Smooth muscle cell (in vitro differentiated cells): Measurements from ENCODE around the gene CDH13. TPM values are rescaled to one million over a fixed set of nuclear protein-coding genes. Genes with fewer than 3 reads are reported as not detected.

Source experiments
- DNase-seq: peaks from one replicate; lab custom pipeline; 2025; ENCODE audit not compliant: unreplicated experiment; lab: John Stamatoyannopoulos, UW
- H2AFZ ChIP-seq: fragments of 200-600 bp; sonication (generic); 2 replicates; pipeline ENCODE4 v1.6.0; 2016; ENCODE audit warnings: antibody characterized with exemption, low read depth, mild to moderate bottlenecking
- H3F3A ChIP-seq: fragments of 200-600 bp; sonication (generic); 2 replicates; pipeline ENCODE4 v1.6.0; 2017; ENCODE audit warnings: antibody characterized with exemption, low read depth
- H3K27ac ChIP-seq: fragments of 200-600 bp; sonication (generic); 2 replicates; pipeline ENCODE4 v1.5.1; 2016; ENCODE audit warnings: low read depth, mild to moderate bottlenecking
- H3K27me3 ChIP-seq: fragments of 200-600 bp; sonication (generic); 2 replicates; pipeline ENCODE4 v1.6.1; 2016; ENCODE audit warnings: low read depth, mild to moderate bottlenecking
- H3K36me3 ChIP-seq: fragments of 200-600 bp; sonication (generic); 2 replicates; pipeline ENCODE4 v1.5.1; 2016; ENCODE audit warnings: low read depth
- H3K4me1 ChIP-seq: fragments of 200-600 bp; sonication (generic); 2 replicates; pipeline ENCODE4 v1.5.1; 2016; ENCODE audit warnings: low read depth
- H3K4me2 ChIP-seq: fragments of 200-600 bp; sonication (generic); 2 replicates; pipeline ENCODE4 v1.6.0; 2016; ENCODE audit warnings: mild to moderate bottlenecking
- H3K4me3 ChIP-seq: fragments of 200-600 bp; sonication (generic); 2 replicates; pipeline ENCODE4 v1.5.1; 2016; ENCODE audit warnings: mild to moderate bottlenecking
- H3K79me2 ChIP-seq: fragments of 200-600 bp; sonication (generic); 2 replicates; pipeline ENCODE4 v1.6.0; 2016; ENCODE audit warnings: low read depth, mild to moderate bottlenecking
- H3K9ac ChIP-seq: fragments of 200-600 bp; sonication (generic); 2 replicates; pipeline ENCODE4 v1.6.0; 2016; ENCODE audit warnings: low read depth
- H3K9me3 ChIP-seq: fragments of 200-600 bp; sonication (generic); replicated peaks from 2 replicates; pipeline ENCODE4 v1.5.1; 2016; ENCODE audit warnings: low read depth
- H4K20me1 ChIP-seq: fragments of 200-600 bp; sonication (generic); 2 replicates; pipeline ENCODE4 v1.6.0; 2016; ENCODE audit warnings: low read depth
- WGBS: methylation state at CpG from one replicate; pipeline ENCODE4 v1.1.7; 2016; ENCODE audit warnings: low lambda C conversion rate; 5-methylcytosine and 5-hydroxymethylcytosine counted together
- polyA plus RNA-seq: library from polyadenylated mRNA; unstranded; fragments of >200 nt; fragmentation: Nextera tagmentation; extraction: Ambion mirVana; gene quantifications from 2 replicates; pipeline ENCODE4 v1.2.1, GENCODE V29; 2016
- total RNA-seq: library from RNA; depleted of rRNA; stranded (reverse); fragments of >200 nt; gene quantifications from 2 replicates; pipeline ENCODE4 v1.2.3, GENCODE V29; 2014
- TF ChIP-seq, protein P1 (sequence below): fragments of 200-600 bp; sonication (generic); IDR thresholded peaks from 2 replicates; pipeline ENCODE4 v1.5.1; 2017; ENCODE audit warnings: borderline replicate concordance, mild to moderate bottlenecking, antibody characterized with exemption; ENCODE audit not compliant: insufficient read depth, poor library complexity, severe bottlenecking

Gene CDH13
- total and polyA plus RNA-seq, 2 experiments from 2014 or later: 12.1 to 32.2 TPM

DNA sequence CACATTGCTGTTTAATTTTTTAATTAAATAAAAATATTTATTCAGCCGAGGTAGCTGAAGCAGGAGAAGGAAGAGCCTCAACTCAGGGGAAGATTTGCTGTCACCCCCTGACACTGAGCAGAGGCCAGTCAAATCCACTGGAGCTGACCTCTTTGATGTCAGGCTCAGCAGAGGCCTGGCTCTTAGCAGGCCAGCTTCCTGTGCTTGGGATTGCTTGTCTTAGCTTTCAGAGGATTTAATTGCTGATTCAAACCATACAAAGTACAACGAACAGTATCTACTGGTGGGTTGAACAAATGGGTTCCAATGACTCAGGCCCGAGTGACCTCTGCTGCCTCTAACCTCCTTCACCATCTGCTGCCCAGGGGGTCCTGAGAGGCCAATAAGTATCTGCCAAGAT is 764.0 kb downstream of the CDH13 start:
- H3K27me3 ChIP-seq: no peaks in the 10 kb centered on the region
- no peak overlapping the region for H2AFZ ChIP-seq
- TF ChIP-seq, protein P1, sequence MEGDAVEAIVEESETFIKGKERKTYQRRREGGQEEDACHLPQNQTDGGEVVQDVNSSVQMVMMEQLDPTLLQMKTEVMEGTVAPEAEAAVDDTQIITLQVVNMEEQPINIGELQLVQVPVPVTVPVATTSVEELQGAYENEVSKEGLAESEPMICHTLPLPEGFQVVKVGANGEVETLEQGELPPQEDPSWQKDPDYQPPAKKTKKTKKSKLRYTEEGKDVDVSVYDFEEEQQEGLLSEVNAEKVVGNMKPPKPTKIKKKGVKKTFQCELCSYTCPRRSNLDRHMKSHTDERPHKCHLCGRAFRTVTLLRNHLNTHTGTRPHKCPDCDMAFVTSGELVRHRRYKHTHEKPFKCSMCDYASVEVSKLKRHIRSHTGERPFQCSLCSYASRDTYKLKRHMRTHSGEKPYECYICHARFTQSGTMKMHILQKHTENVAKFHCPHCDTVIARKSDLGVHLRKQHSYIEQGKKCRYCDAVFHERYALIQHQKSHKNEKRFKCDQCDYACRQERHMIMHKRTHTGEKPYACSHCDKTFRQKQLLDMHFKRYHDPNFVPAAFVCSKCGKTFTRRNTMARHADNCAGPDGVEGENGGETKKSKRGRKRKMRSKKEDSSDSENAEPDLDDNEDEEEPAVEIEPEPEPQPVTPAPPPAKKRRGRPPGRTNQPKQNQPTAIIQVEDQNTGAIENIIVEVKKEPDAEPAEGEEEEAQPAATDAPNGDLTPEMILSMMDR: no peak
- peaks cover 4% of the 10 kb centered on the region for H3F3A ChIP-seq
- H3K9ac ChIP-seq: no peak overlapping the region
- H3K4me3 ChIP-seq: no peak overlapping the region
- DNase-seq: no peak
- H3K27ac ChIP-seq: peak overlapping the region; percentile 18
- H3K36me3 ChIP-seq: no peaks in the 10 kb centered on the region
- no peaks in the 10 kb centered on the region for H3K79me2 ChIP-seq
- peaks cover 6% of the 10 kb centered on the region for H3K4me1 ChIP-seq
- H3K9me3 ChIP-seq: no peaks in the 10 kb centered on the region
- H4K20me1 ChIP-seq: no peaks in the 10 kb centered on the region
- peak overlapping the region; percentile 55 for H3K4me2 ChIP-seq
- 10% methylated on average over 3 of the region's 3 CpGs for WGBS

- no peaks in the 10 kb centered on the region for H3K9me3 ChIP-seq
- peaks cover 6% of the 10 kb centered on the region for H3K4me1 ChIP-seq
- no peak overlapping the region for H3K4me2 ChIP-seq
- no peaks in the 10 kb centered on the region for H4K20me1 ChIP-seq
- H3K27me3 ChIP-seq: no peaks in the 10 kb centered on the region
- no peak overlapping the region for H2AFZ ChIP-seq
- no peak overlapping the region for H3K27ac ChIP-seq
- H3K36me3 ChIP-seq: no peaks in the 10 kb centered on the region
- TF ChIP-seq, protein P1: no peak
- no peak overlapping the region for H3K4me3 ChIP-seq
- DNase-seq: no peak
- 76% methylated on average over 4 of the region's 4 CpGs for WGBS
- H3F3A ChIP-seq: peaks cover 4% of the 10 kb centered on the region
- no peaks in the 10 kb centered on the region for H3K79me2 ChIP-seq
- no peak overlapping the region for H3K9ac ChIP-seq
Measured at GRCh38 chr16:83392743-83393142, 766.0 kb downstream of the CDH13 start.

DNA sequence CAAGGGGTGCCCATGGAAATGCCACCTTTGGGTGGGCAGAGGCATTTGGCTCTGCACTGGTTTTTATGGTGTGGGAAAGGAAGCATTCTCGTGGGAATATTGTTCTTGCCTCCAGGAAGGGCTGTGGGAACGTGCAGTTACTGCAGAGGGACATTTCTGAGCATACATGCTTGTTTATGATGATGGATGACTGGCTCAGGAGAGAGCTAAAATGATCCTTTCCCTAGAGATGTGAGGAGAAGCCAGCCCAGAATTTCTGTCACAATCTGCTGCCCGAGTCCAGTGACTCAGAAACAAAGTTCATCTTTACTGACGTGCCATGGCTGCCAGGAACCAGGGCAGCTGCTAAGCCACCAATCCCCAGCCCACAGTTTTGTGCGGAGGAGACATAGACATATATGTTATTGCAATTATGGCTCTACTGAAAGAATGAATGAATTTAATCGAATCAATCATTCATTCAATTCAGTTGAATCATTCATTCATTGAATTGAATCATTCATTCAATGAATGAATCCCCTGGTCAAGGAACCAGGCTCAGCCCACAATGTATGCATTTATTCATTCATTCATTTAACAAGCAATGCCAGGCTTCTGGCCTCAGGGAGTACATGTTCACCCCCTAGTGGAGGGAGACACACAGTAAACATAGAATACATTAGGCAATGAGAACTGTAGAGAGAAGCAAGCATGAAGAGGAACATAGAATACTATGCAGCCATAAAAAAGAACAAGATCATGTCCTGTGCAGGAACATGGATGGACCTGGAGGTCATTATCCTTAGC is 766.6 kb downstream of the CDH13 start:
- H3K9ac ChIP-seq: no peak overlapping the region
- no peak overlapping the region for H3K4me2 ChIP-seq
- H3F3A ChIP-seq: peaks cover 4% of the 10 kb centered on the region
- H4K20me1 ChIP-seq: no peaks in the 10 kb centered on the region
- no peak for DNase-seq
- no peaks in the 10 kb centered on the region for H3K79me2 ChIP-seq
- H3K4me3 ChIP-seq: no peak overlapping the region
- H2AFZ ChIP-seq: no peak overlapping the region
- peaks cover 6% of the 10 kb centered on the region for H3K4me1 ChIP-seq
- H3K27me3 ChIP-seq: no peaks in the 10 kb centered on the region
- H3K9me3 ChIP-seq: no peaks in the 10 kb centered on the region
- TF ChIP-seq, protein P1: peak; percentile 11
- 39% methylated on average over 6 of the region's 6 CpGs for WGBS
- H3K36me3 ChIP-seq: no peaks in the 10 kb centered on the region
- H3K27ac ChIP-seq: no peak overlapping the region

DNA sequence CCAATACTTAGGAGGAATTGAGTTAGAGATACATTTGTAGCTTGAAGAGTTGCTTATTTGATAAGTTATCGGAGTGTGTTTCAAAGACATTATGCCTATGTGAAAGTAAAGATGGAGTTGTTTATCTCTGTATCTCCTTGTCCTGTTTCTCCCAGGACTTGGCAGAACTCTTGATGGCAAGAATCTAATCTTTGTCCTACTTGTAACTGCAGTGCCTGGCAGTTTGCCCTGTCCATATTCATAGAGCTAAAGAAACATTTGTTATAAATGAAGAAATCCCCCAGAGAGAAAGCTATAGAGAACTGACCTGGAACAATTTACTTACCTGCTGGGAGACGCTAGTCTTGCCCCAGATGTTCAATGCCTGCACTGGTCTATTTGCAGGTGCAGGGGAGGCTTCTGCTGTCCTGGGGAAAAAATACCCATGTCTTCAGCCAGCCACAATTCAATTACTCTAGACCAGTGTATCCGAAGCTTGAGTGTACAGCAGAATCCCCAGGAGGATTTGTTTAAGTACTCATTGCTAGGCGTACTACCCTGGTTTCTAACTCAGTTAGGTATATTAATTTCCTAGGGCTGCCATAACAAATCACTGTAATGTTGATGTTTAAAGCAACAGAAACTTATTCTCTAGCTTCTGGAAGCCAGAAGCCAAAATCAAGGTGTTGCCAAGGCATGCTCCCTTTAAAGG is 771.0 kb downstream of the CDH13 start:
- Histone ChIP-seq H3K36me3 (no peaks in the 10 kb centered on the region), H3K27me3 (no peaks in the 10 kb centered on the region), H3K27ac (no peak overlapping the region), H3K4me3 (no peak overlapping the region), H4K20me1 (no peaks in the 10 kb centered on the region), H2AFZ (no peak overlapping the region), H3K4me1 (no peaks in the 10 kb centered on the region), H3K9ac (no peak overlapping the region), H3K79me2 (no peaks in the 10 kb centered on the region), H3K9me3 (no peaks in the 10 kb centered on the region), H3K4me2 (no peak overlapping the region), H3F3A (no peaks in the 10 kb centered on the region)
- TF ChIP-seq, protein P1: no peak
- WGBS: 92% methylated on average over 4 of the region's 4 CpGs
- DNase-seq: no peak
